Type B pancreatic cell (in vitro differentiated cells): ENCODE data around the gene WDR48. TPM values are rescaled to one million over a fixed set of nuclear protein-coding genes. Genes with fewer than 3 reads are reported as not detected.

ENCODE experiments used
- DNase-seq: peaks from one replicate; pipeline ENCODE4 v3.0.0; 2021; ENCODE audit warnings: mixed read lengths; ENCODE audit not compliant: unreplicated experiment; ENCODE audit errors: extremely low spot score
- H3K27ac Mint-ChIP-seq: 2 replicates; pipeline ENCODE4 v1.8.0; 2021; ENCODE audit warnings: mild to moderate bottlenecking, mixed read lengths
- H3K27me3 Mint-ChIP-seq: 2 replicates; pipeline ENCODE4 v1.8.0; 2021; ENCODE audit warnings: mixed read lengths
- H3K36me3 Mint-ChIP-seq: 2 replicates; pipeline ENCODE4 v1.8.0; 2021; ENCODE audit warnings: mixed read lengths
- H3K4me1 Mint-ChIP-seq: one replicate; pipeline ENCODE4 v1.8.0; 2021; ENCODE audit warnings: mixed read lengths; ENCODE audit not compliant: unreplicated experiment
- H3K4me3 Mint-ChIP-seq: 2 replicates; pipeline ENCODE4 v1.8.0; 2021; ENCODE audit warnings: mild to moderate bottlenecking, mixed read lengths
- H3K9me3 Mint-ChIP-seq: 2 replicates; pipeline ENCODE4 v1.8.0; 2021; ENCODE audit warnings: mixed read lengths
- total RNA-seq: library from RNA; stranded (reverse); gene quantifications from 2 replicates; pipeline ENCODE4 v1.2.1, GENCODE V29; 2021; ENCODE audit warnings: low replicate concordance
- TF ChIP-seq, protein P1 (sequence below): fragments of 200-600 bp; sonication (generic); conservative IDR thresholded peaks from 2 replicates; pipeline ENCODE4 v1.5.0; 2021; ENCODE audit warnings: antibody characterized with exemption, mild to moderate bottlenecking

The WDR48 gene
- total RNA-seq, 1 donor from 2014 or later: 61.4 TPM

GRCh38 chr3:39132096-39133092 is 80.6 kb downstream of the WDR48 start:
- peaks cover 7% of the 10 kb centered on the region for H3K36me3 Mint-ChIP-seq
- TF ChIP-seq, protein P1, sequence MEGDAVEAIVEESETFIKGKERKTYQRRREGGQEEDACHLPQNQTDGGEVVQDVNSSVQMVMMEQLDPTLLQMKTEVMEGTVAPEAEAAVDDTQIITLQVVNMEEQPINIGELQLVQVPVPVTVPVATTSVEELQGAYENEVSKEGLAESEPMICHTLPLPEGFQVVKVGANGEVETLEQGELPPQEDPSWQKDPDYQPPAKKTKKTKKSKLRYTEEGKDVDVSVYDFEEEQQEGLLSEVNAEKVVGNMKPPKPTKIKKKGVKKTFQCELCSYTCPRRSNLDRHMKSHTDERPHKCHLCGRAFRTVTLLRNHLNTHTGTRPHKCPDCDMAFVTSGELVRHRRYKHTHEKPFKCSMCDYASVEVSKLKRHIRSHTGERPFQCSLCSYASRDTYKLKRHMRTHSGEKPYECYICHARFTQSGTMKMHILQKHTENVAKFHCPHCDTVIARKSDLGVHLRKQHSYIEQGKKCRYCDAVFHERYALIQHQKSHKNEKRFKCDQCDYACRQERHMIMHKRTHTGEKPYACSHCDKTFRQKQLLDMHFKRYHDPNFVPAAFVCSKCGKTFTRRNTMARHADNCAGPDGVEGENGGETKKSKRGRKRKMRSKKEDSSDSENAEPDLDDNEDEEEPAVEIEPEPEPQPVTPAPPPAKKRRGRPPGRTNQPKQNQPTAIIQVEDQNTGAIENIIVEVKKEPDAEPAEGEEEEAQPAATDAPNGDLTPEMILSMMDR: no peak
- H3K4me1 Mint-ChIP-seq: peaks cover 23% of the 10 kb centered on the region
- H3K27me3 Mint-ChIP-seq: no peaks in the 10 kb centered on the region
- H3K27ac Mint-ChIP-seq: peak overlapping the region; percentile 68
- H3K4me3 Mint-ChIP-seq: peak overlapping the region; percentile 22
- DNase-seq: no peak
- no peaks in the 10 kb centered on the region for H3K9me3 Mint-ChIP-seq

DNA sequence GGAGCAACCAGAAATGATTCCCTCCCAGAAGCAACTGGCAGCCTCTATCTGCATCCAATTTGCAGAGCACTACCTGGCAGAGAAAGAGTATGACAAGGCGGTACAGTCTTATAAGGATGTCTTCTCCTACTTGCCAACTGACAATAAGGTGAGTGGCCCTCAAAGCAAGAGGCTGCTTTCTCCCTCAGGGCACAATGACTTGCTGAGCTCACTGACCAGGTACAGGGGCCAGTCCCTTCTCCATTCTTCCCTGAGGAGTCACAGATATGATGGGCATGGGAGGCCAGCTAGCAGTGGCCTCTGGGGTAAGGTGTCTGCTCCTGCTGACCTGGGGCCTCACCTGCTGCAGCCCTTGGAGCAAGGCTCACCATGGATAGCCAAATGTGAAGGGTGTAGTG is 81.3 kb downstream of the WDR48 start:
- H3K27me3 Mint-ChIP-seq: no peaks in the 10 kb centered on the region

GRCh38 chr3:39133822-39134221 is 82.0 kb downstream of the WDR48 start:
- peaks cover 15% of the 10 kb centered on the region for H3K36me3 Mint-ChIP-seq
- TF ChIP-seq, protein P1: no peak
- no peak for DNase-seq
- H3K27ac Mint-ChIP-seq: peak overlapping the region; percentile 61
- no peak overlapping the region for H3K4me3 Mint-ChIP-seq
- peaks cover 16% of the 10 kb centered on the region for H3K4me1 Mint-ChIP-seq
- no peaks in the 10 kb centered on the region for H3K27me3 Mint-ChIP-seq
- no peaks in the 10 kb centered on the region for H3K9me3 Mint-ChIP-seq

More for the DNA sequence above, 81.3 kb downstream of the WDR48 start:
- Mint-ChIP-seq H3K4me1 (peaks cover 16% of the 10 kb centered on the region), H3K9me3 (no peaks in the 10 kb centered on the region), H3K4me3 (no peak overlapping the region), H3K36me3 (peaks cover 12% of the 10 kb centered on the region), H3K27ac (no peak overlapping the region)
- TF ChIP-seq, protein P1: no peak
- no peak for DNase-seq

DNA sequence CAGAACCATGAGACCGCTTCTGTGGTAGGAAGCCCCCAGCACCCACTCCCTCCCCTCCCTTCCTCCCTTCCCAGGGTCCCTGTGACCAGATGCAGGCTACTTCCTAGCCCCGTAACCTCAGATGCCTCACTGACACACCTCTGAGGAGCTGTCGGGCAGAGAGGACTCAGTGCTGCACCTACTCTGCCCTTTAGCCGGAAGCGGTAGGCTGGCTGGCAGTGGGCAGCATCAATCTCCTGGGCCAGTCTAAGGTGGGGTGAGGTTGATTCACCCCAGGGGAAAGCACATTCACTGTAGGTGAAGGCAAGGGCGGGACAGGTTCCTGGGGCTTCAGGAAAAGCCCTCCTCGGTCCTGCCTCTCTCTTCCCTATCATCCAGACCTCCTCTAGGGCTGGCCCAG is 82.5 kb downstream of the WDR48 start:
- TF ChIP-seq, protein P1: no peak
- no peaks in the 10 kb centered on the region for H3K27me3 Mint-ChIP-seq
- H3K4me1 Mint-ChIP-seq: peaks cover 16% of the 10 kb centered on the region
- no peaks in the 10 kb centered on the region for H3K9me3 Mint-ChIP-seq
- H3K36me3 Mint-ChIP-seq: peaks cover 16% of the 10 kb centered on the region
- H3K4me3 Mint-ChIP-seq: no peak overlapping the region
- H3K27ac Mint-ChIP-seq: no peak overlapping the region
- DNase-seq: no peak

GRCh38 chr3:39135170-39135805 is 83.5 kb downstream of the WDR48 start:
- TF ChIP-seq, protein P1: no peak
- H3K4me3 Mint-ChIP-seq: no peak overlapping the region
- peaks cover 16% of the 10 kb centered on the region for H3K4me1 Mint-ChIP-seq
- no peaks in the 10 kb centered on the region for H3K9me3 Mint-ChIP-seq
- H3K27me3 Mint-ChIP-seq: no peaks in the 10 kb centered on the region
- no peak overlapping the region for H3K27ac Mint-ChIP-seq
- peaks cover 16% of the 10 kb centered on the region for H3K36me3 Mint-ChIP-seq
- DNase-seq: no peak
